Measurements from ENCODE around the gene PIK3CG. TPM values are rescaled to one million over a fixed set of nuclear protein-coding genes. Genes with fewer than 3 reads are reported as not detected.

PIK3CG gene
- total RNA-seq, 2 donors from 2014 or later = 2.3 TPM

DNA sequence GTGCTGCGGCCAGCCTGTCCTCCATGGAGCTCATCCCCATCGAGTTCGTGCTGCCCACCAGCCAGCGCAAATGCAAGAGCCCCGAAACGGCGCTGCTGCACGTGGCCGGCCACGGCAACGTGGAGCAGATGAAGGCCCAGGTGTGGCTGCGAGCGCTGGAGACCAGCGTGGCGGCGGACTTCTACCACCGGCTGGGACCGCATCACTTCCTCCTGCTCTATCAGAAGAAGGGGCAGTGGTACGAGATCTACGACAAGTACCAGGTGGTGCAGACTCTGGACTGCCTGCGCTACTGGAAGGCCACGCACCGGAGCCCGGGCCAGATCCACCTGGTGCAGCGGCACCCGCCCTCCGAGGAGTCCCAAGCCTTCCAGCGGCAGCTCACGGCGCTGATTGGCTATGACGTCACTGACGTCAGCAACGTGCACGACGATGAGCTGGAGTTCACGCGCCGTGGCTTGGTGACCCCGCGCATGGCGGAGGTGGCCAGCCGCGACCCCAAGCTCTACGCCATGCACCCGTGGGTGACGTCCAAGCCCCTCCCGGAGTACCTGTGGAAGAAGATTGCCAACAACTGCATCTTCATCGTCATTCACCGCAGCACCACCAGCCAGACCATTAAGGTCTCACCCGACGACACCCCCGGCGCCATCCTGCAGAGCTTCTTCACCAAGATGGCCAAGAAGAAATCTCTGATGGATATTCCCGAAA lies 2.7 kb downstream of the PIK3CG start:
- Histone ChIP-seq H3K9ac (ENCODE audit: low read depth in 2 of 2, low read length in 2 of 2) (no peak overlapping the region), H3K4me3 (no peak overlapping the region), H3K9me3 (no peaks in the 10 kb centered on the region), H3K4me1 (no peaks in the 10 kb centered on the region), H3K27ac (no peak overlapping the region), H3K36me3 (no peaks in the 10 kb centered on the region), H3K27me3 (no peaks in the 10 kb centered on the region)
- intact Hi-C loops (cut with DNase I) = no loop called here
- TF ChIP-seq, protein P1, sequence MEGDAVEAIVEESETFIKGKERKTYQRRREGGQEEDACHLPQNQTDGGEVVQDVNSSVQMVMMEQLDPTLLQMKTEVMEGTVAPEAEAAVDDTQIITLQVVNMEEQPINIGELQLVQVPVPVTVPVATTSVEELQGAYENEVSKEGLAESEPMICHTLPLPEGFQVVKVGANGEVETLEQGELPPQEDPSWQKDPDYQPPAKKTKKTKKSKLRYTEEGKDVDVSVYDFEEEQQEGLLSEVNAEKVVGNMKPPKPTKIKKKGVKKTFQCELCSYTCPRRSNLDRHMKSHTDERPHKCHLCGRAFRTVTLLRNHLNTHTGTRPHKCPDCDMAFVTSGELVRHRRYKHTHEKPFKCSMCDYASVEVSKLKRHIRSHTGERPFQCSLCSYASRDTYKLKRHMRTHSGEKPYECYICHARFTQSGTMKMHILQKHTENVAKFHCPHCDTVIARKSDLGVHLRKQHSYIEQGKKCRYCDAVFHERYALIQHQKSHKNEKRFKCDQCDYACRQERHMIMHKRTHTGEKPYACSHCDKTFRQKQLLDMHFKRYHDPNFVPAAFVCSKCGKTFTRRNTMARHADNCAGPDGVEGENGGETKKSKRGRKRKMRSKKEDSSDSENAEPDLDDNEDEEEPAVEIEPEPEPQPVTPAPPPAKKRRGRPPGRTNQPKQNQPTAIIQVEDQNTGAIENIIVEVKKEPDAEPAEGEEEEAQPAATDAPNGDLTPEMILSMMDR (IDR thresholded peaks at IDR 0.05) = no peak
- no peak for DNase-seq

GRCh38 chr7:106868364-106868763 lies 3.3 kb downstream of the PIK3CG start:
- H3K27ac ChIP-seq = no peak overlapping the region
- no peaks in the 10 kb centered on the region for H3K27me3 ChIP-seq
- intact Hi-C loops (cut with DNase I) = no loop called here
- no peaks in the 10 kb centered on the region for H3K9me3 ChIP-seq
- no peak for DNase-seq
- H3K4me1 ChIP-seq = no peaks in the 10 kb centered on the region
- no peak overlapping the region for H3K4me3 ChIP-seq
- TF ChIP-seq, protein P1 (IDR thresholded peaks at IDR 0.05) = no peak
- no peaks in the 10 kb centered on the region for H3K36me3 ChIP-seq
- H3K9ac ChIP-seq (ENCODE audit: low read depth in 2 of 2, low read length in 2 of 2) = no peak overlapping the region

GRCh38 chr7:106869954-106870353 lies 4.9 kb downstream of the PIK3CG start:
- Histone ChIP-seq H3K4me3 (no peak overlapping the region), H3K36me3 (no peaks in the 10 kb centered on the region), H3K4me1 (no peaks in the 10 kb centered on the region), H3K27ac (no peak overlapping the region), H3K9me3 (no peaks in the 10 kb centered on the region), H3K9ac (ENCODE audit: low read depth in 2 of 2, low read length in 2 of 2) (no peak overlapping the region), H3K27me3 (no peaks in the 10 kb centered on the region)
- intact Hi-C loops (cut with DNase I) = no loop called here
- DNase-seq = no peak
- TF ChIP-seq, protein P1 (IDR thresholded peaks at IDR 0.05) = no peak

DNA sequence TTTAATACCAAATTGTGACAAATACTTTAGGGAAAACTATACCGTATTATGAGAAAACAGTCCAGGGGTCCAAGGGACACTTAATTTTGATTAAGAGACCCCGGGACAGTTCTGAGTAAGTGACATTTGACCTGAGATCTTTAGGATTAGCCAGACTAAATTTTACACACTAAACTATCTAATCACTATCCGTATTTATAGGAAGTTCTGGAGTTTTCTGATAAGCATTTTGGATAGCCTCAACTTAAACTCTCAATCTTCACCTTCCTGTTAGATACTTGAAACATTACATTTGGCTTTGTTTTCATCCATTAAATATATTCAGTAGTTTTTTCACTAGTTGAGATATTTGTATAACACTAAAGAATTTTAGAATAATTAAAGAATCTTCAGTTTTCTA lies 5.4 kb downstream of the PIK3CG start:
- DNase-seq = no peak
- Histone ChIP-seq H3K27ac (no peak overlapping the region), H3K4me3 (no peak overlapping the region), H3K4me1 (no peaks in the 10 kb centered on the region), H3K9me3 (no peaks in the 10 kb centered on the region), H3K27me3 (no peaks in the 10 kb centered on the region), H3K36me3 (no peaks in the 10 kb centered on the region), H3K9ac (ENCODE audit: low read depth in 2 of 2, low read length in 2 of 2) (no peak overlapping the region)
- intact Hi-C loops (cut with DNase I) = no loop called here
- TF ChIP-seq, protein P1 (IDR thresholded peaks at IDR 0.05) = no peak

GRCh38 chr7:106870983-106871410 lies 5.9 kb downstream of the PIK3CG start:
- intact Hi-C loops (cut with DNase I) = no loop called here
- Histone ChIP-seq H3K9me3 (no peaks in the 10 kb centered on the region), H3K27ac (no peak overlapping the region), H3K9ac (ENCODE audit: low read depth in 2 of 2, low read length in 2 of 2) (no peak overlapping the region), H3K36me3 (no peaks in the 10 kb centered on the region), H3K4me3 (no peak overlapping the region), H3K4me1 (no peaks in the 10 kb centered on the region), H3K27me3 (no peaks in the 10 kb centered on the region)
- TF ChIP-seq, protein P1 (IDR thresholded peaks at IDR 0.05) = no peak
- no peak for DNase-seq

Measured in colonic mucosa (tissue), 4 donors.